HepG2 (cell line): Measurements from ENCODE around the gene HDHD3. TPM values are rescaled to one million over a fixed set of nuclear protein-coding genes. Genes with fewer than 3 reads are reported as not detected.

Source experiments
- ATF4 ChIP-seq, 2 experiments: fragments of 450-650 bp in 1 of 2; sonication (generic) in 1 of 2; formaldehyde crosslinking; IDR thresholded peaks; 2 replicates each; pipeline versions ENCODE4 v1.5.0 to v1.8.0; 2020 to 2022; ENCODE audit warnings: mild to moderate bottlenecking in 1 of 2, missing genetic modification reagents in 1 of 2
- BCL6 ChIP-seq: IDR thresholded peaks from 2 replicates; pipeline ENCODE4 v1.6.1; 2016; ENCODE audit warnings: missing genetic modification reagents, missing compliant biosample characterization
- ESRRA ChIP-seq: sonication (generic); formaldehyde crosslinking; IDR thresholded peaks from 2 replicates; pipeline ENCODE4 v1.5.1; 2020; ENCODE audit warnings: mild to moderate bottlenecking, low read depth, missing genetic modification reagents
- GFI1 ChIP-seq: sonication (generic); formaldehyde crosslinking; IDR thresholded peaks from 2 replicates; pipeline ENCODE4 v1.5.0; 2020; ENCODE audit warnings: missing genetic modification reagents, mild to moderate bottlenecking, borderline replicate concordance
- ISX ChIP-seq: sonication (generic); formaldehyde crosslinking; conservative IDR thresholded peaks from 2 replicates; pipeline ENCODE4 v1.5.0; 2020; ENCODE audit warnings: missing genetic modification reagents
- MED1 ChIP-seq: sonication (generic); formaldehyde crosslinking; IDR thresholded peaks from 2 replicates; pipeline ENCODE4 v1.4.0; 2020; ENCODE audit warnings: missing genetic modification reagents
- PLRG1 ChIP-seq: fragments of 450-650 bp; conservative IDR thresholded peaks from 2 replicates; pipeline ENCODE4 v1.6.1; 2016
- SCMH1 ChIP-seq: sonication (generic); formaldehyde crosslinking; IDR thresholded peaks from 2 replicates; pipeline ENCODE4 v1.9.0; 2021; ENCODE audit warnings: missing genetic modification reagents, mild to moderate bottlenecking, borderline replicate concordance
- SNAPC4 ChIP-seq: sonication (generic); formaldehyde crosslinking; IDR thresholded peaks from 2 replicates; pipeline ENCODE4 v1.4.0; 2020; ENCODE audit warnings: mild to moderate bottlenecking, missing genetic modification reagents
- SRSF1 ChIP-seq: fragments of 200-400 bp; formaldehyde crosslinking; optimal IDR thresholded peaks from 2 replicates; pipeline ENCODE3; 2017; ENCODE audit warnings: mild to moderate bottlenecking, low read depth, low read length, moderate library complexity
- ZBTB7B ChIP-seq: sonication (generic); formaldehyde crosslinking; IDR thresholded peaks from 2 replicates; pipeline ENCODE4 v1.4.0; 2020; ENCODE audit warnings: missing genetic modification reagents
- ZFP41 ChIP-seq: sonication (generic); formaldehyde crosslinking; IDR thresholded peaks from 2 replicates; pipeline ENCODE4 v1.4.0; 2020; ENCODE audit warnings: mild to moderate bottlenecking, missing genetic modification reagents, borderline replicate concordance
- ZMYM4 ChIP-seq: sonication (generic); formaldehyde crosslinking; IDR thresholded peaks from 2 replicates; pipeline ENCODE4 v1.8.1; 2023; ENCODE audit warnings: mild to moderate bottlenecking, missing genetic modification reagents
- ZNF292 ChIP-seq: sonication (generic); formaldehyde crosslinking; IDR thresholded peaks from 2 replicates; pipeline ENCODE4 v1.8.1; 2022; ENCODE audit warnings: mild to moderate bottlenecking, low read depth, missing genetic modification reagents, borderline replicate concordance
- ZNF503 ChIP-seq: sonication (generic); formaldehyde crosslinking; IDR thresholded peaks from 2 replicates; pipeline ENCODE4 v1.4.0; 2020; ENCODE audit warnings: missing genetic modification reagents
- ZNF513 ChIP-seq: sonication (generic); formaldehyde crosslinking; conservative IDR thresholded peaks from 2 replicates; pipeline ENCODE4 v1.5.0; 2020; ENCODE audit warnings: missing genetic modification reagents
- ZNF670 ChIP-seq: sonication (generic); formaldehyde crosslinking; IDR thresholded peaks from 2 replicates; pipeline ENCODE4 v1.8.0; 2022; ENCODE audit warnings: mild to moderate bottlenecking, missing genetic modification reagents, borderline replicate concordance
- ZNF703 ChIP-seq: sonication (generic); formaldehyde crosslinking; IDR thresholded peaks from 2 replicates; pipeline ENCODE4 v1.5.1; 2020; ENCODE audit warnings: missing genetic modification reagents, mild to moderate bottlenecking, moderate library complexity, borderline replicate concordance
- ZNF776 ChIP-seq: sonication (generic); formaldehyde crosslinking; IDR thresholded peaks from 2 replicates; pipeline ENCODE4 v1.4.0; 2020; ENCODE audit warnings: mild to moderate bottlenecking, missing genetic modification reagents
- ZNF792 ChIP-seq: IDR thresholded peaks from 2 replicates; pipeline ENCODE4 v1.6.1; 2016
- polyA plus RNA-seq, 8 experiments: library from polyadenylated mRNA; depleted of rRNA in 3 of 8; stranded (reverse) in 7 of 8; unstranded in 1 of 8; fragments of >200 nt; fragmentation: Illumina TruSeq in 4 of 8; extraction: Trizol in 4 of 8; gene quantifications; 2 replicates each; pipeline versions ENCODE4 v1.2.1 to v1.2.3, GENCODE V29; 2011 to 2016; ENCODE audit warnings: low read depth in 4 of 8, missing spikeins in 1 of 8, mixed read lengths in 1 of 8; ENCODE audit not compliant: insufficient read depth in 1 of 8
- total RNA-seq, 5 experiments: library from RNA; depleted of rRNA; stranded (reverse); fragments of >200 nt; fragmentation: Illumina TruSeq; extraction: Trizol; gene quantifications; 2 replicates each; pipeline ENCODE4 v1.2.3, GENCODE V29; 2016; ENCODE audit warnings: low read depth in 1 of 5

Gene HDHD3
- total and polyA plus RNA-seq, 2 of the 13 experiments (the other 11 are each of a cell fraction or from before 2014, with no cell fraction given), result 23.1 to 38.5 TPM

- TF ChIP-seq SCMH1 (CRISPR knock-in tag) (no peak), GFI1 (CRISPR knock-in tag) (no peak; the same call in 1 of the 2 replicates), ZNF513 (CRISPR knock-in tag) (no peak), ZMYM4 (peak; percentile 84), ZNF776 (no peak), MED1 (CRISPR knock-in tag) (peak; percentile 86), ATF4 (CRISPR knock-in tag; IDR thresholded peaks at IDR 0.05) (no peak), ISX (CRISPR knock-in tag) (no peak), ESRRA (peak; percentile 47; the same call in 1 of the 2 replicates), SNAPC4 (CRISPR knock-in tag) (0 out of 2 replicates have a peak, but pooled peaks have one; percentile 33), ZNF703 (CRISPR knock-in tag) (no peak), PLRG1 (no peak), SRSF1 (no peak), ZNF792 (CRISPR knock-in tag) (peak; percentile 78), ZNF292 (peak; percentile 77; the same call in 1 of the 2 replicates), BCL6 (CRISPR knock-in tag) (peak; percentile 55), ZNF670 (peak; percentile 59; the same call in 1 of the 2 replicates), ZFP41 (no peak), ZNF503 (CRISPR knock-in tag) (peak; percentile 85), ZBTB7B (CRISPR knock-in tag) (peak; percentile 87)
These were observed 24.4 kb upstream of the HDHD3 start, which contains the start of gene ALAD (continued) for GRCh38 chr9:113401027-113401792.
